GM15510 (cell line): Measurements from ENCODE around the gene DUS2.

Experiments
- POLR2A ChIP-seq: IDR thresholded peaks from 3 replicates; pipeline ENCODE4 v1.6.1; 2011; ENCODE audit warnings: borderline replicate concordance; ENCODE audit not compliant: insufficient read length; ENCODE audit errors: extremely low read depth

The DUS2 gene

GRCh38 chr16:68090130-68090529, 67.0 kb downstream of the DUS2 start:
- TF ChIP-seq POLR2A = no peak

GRCh38 chr16:68090533-68090932, 67.4 kb downstream of the DUS2 start:
- no peak for TF ChIP-seq POLR2A

- no peak for TF ChIP-seq POLR2A
Observed at GRCh38 chr16:68091380-68092261, 68.5 kb downstream of the DUS2 start.

GRCh38 chr16:68093816-68094613, 70.9 kb downstream of the DUS2 start:
- TF ChIP-seq POLR2A = no peak

GRCh38 chr16:68094614-68094934, 71.5 kb downstream of the DUS2 start:
- TF ChIP-seq POLR2A = no peak

GRCh38 chr16:68096491-68096890, 73.4 kb downstream of the DUS2 start:
- no peak for TF ChIP-seq POLR2A

GRCh38 chr16:68097088-68097487, 74.0 kb downstream of the DUS2 start:
- no peak for TF ChIP-seq POLR2A

GRCh38 chr16:68097895-68098294, 74.8 kb downstream of the DUS2 start:
- no peak for TF ChIP-seq POLR2A

- no peak for TF ChIP-seq POLR2A
Observed at GRCh38 chr16:68100488-68100887, 77.4 kb downstream of the DUS2 start.

GRCh38 chr16:68105611-68106010, 82.5 kb downstream of the DUS2 start:
- TF ChIP-seq POLR2A = no peak

GRCh38 chr16:68111379-68111778, 88.3 kb downstream of the DUS2 start:
- no peak for TF ChIP-seq POLR2A

- TF ChIP-seq POLR2A = no peak
Observed at GRCh38 chr16:68113059-68113761, 90.1 kb downstream of the DUS2 start.

- TF ChIP-seq POLR2A = no peak
Observed at GRCh38 chr16:68113765-68114240, 90.7 kb downstream of the DUS2 start.

- TF ChIP-seq POLR2A = no peak
Observed at GRCh38 chr16:68115851-68116250, 92.8 kb downstream of the DUS2 start.

- no peak for TF ChIP-seq POLR2A
Observed at GRCh38 chr16:68116256-68116867, 93.3 kb downstream of the DUS2 start.
